GM18502 (cell line): ENCODE data around the gene SPDYE5.
"Not testable (repeated sequence)": the region's sequence is repeated elsewhere in the genome, so short reads cannot be mapped to it uniquely, and the experiment has no call there.

Source experiments
- ATAC-seq: cut with Tn5 transposase; IDR thresholded peaks from one replicate; pipeline ENCODE4 v1.9.1; 2021; ENCODE audit warnings: mild to moderate bottlenecking; ENCODE audit not compliant: unreplicated experiment, poor library complexity

Gene SPDYE5, protein sequence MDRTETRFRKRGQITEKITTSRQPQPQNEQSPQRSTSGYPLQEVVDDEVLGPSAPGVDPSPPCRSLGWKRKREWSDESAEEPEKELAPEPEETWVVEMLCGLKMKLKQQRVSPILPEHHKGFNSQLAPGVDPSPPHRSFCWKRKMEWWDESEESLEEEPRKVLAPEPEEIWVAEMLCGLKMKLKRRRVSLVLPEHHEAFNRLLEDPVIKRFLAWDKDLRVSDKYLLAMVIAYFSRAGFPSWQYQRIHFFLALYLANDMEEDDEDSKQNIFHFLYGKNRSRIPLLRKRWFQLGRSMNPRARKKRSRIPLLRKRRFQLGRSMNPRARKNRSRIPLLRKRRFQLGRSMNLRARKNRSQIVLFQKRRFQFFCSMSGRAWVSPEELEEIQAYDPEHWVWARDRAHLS

DNA sequence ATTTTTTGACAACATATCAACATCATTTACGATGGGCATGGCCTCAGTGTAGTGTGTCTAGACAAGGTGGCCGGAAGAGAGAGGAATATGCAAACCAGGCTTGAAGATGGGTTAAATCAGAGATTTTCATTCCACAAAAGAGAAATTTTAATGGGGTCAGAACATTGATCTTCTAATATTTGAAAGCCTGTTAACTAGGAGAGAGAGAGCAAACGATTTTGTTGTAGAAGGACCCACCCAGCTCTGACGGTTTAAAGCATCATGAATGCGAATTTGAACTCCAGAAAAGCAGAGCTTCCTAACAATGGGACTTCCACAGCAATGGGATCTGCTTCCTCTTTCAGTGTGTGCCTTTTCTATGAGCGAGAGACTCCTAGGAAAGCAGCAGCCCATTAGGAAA lies at the start of gene SPDYE5:
SPDYE5 (plus strand) TSS at position 301 of the 400 bp plus-strand sequence. CDS start 1,728 bp downstream, outside the sequence.
- ATAC-seq = not testable (repeated sequence)

DNA sequence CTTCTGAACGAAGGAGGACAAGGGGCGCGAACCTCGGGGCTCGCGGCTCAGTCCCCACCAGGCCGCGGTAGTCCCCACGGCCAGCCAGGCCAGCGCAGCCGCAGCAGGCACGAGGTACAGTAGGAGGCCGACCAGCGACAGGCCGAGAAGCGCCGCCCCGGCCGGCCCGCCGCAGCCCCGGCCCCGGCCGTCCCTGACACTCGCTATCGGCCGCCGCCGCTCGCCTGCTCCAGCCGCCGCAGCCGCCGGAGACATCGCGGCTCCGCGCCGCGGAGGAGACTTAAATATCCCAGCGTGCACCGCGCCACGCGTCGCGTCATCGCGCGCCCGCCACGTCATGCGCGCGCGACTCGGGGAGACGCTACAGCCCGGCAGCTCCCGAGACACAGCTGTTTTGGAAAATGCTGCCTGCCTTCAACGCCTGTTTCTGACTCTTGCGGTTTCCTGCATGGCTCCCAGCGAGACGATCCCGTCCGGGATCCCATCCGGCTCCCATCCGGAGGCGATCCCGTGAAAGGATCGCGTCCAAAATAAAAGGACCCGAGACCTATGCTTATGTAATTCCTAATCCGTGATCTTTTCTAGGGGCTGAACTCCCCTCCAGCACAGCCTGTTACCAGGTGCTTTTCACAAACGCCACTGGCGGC lies 49.5 kb upstream of the SPDYE5 start:
- ATAC-seq = peak; percentile 84

DNA sequence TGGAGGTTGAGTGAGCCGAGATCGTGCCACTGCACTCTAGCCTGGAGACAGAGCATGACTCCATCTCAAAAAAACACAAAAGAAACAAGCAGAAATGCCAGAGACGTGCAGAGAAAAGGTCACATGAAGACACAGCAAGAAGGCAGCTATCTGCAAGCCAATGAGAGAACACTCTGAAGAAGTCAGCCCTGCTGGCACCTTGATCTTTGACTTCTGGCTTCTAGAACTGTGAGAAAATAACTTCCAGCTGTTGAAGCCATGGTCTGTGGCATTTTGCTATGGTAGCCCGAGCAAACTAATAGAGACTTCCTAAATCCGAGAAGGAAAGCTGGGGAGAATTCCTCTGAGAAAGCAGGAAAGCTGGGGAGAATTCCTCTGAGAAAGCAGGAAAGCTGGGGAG lies 42.2 kb upstream of the SPDYE5 start:
- not testable (repeated sequence) for ATAC-seq

DNA sequence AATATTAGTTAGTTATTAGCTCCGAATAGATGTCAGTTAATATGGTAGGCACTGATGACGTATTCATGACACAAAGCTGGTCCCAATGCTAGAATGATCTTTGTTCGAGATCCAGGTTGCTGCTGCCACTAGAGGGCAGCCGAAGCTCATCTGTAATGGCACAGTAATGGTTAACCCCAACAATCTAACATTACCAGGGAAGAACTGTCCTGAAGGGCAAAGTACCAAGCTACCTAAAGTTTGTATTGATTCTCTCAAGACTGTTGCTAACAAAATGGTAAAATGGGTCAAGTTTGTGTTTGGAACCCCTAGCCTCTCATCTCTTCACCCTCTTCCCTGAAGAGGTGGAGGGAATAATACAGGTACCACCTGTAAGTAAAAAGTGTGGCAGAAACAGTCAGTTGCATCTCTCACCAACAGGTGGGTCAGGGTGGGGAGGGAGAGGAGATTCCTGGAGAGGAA lies 39.6 kb upstream of the SPDYE5 start:
- peak; percentile 89 for ATAC-seq

DNA sequence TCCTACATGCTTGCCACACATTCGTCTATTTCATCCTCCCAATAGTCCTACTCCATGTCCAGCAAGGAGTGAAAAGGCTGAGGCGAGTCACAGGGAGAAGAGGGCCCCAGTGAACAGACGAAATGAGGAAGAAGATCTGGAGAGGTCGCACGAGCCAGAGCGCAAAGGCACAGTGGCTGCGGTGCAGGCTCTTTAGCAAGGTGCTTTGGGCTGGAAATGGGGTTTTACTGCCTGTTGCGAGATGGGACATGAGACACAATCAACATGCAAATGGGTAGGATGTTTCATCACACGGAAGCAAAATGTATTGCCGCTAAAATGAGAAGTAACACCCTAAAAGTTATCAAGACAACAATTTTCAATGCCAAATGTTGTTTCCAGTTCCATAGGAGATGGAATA lies 35.7 kb upstream of the SPDYE5 start:
- not testable (repeated sequence) for ATAC-seq

DNA sequence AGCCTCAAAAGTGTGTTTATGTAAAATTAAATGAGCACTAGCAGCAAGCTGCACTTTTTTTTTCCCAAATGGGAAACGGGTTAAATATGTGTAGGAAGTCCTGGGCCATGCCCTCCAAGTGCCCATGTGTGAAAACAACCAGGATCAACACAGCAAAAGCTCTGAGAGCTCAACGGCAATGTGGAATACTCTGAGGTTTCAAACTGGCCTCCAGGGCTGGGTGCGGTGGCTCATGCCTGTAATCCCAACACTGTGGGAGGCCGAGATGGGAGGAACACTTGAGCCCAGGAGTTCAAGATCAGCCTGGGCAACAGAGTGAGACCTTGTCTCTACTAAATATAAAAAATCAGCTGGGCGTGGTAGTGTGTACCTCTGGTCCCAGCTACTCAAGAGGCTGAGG lies 34.1 kb upstream of the SPDYE5 start:
- not testable (repeated sequence) for ATAC-seq

DNA sequence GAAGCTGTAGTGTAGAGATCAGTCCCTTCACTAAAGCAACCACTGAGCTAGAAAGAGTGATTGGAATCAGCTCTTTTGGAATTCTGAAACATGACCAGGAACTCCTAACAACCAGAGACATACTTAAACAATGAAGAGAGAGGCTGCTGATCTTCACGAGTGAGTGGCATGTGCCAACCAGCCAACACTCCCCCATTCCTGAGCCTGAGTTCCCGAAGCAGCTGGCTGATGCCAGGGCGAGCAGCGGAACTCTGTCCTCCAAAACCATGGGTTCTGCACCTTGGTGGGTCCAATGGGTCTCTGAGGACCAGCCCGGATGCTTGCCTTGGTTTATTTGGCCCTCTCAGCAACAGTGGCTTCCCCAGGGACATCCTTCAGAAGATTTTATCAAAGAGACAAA lies 31.6 kb upstream of the SPDYE5 start:
- ATAC-seq = not testable (repeated sequence)

DNA sequence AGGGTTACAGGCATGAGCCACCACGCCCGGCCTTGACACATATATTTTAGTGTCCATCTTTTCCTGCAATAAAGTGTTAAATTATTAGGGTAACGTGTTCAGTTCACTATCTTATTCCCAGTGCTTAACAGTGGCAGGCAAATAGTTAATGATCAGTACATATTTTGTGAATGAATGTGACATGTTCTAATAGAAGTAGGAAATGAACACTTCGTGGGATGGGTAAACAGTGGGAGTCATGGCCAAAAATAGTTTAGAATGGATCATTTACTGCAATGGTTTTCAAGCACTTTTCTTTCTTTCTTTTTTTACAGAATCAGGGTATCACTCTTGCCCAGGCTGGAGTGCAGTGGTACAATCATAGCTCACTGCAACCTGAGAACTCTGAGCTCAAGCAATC lies 22.0 kb upstream of the SPDYE5 start:
- not testable (repeated sequence) for ATAC-seq

DNA sequence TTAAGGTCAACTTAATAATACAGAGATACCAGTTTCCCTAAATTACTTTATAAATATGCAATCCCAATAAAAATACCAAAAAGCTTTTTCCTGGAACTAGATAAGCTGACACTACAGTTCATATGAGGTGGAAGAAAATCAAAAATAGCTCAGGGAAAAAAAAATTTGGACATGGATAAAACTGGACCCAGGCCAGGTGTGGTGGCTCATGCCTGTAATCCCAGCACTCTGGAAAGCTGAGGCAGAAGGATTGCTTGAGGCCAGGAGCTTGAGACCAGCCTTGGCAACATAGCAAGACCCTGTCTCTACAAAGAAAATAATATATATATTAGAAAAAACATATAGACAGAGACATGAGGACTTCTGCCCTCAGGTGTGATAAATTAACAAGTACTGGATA lies 14.7 kb upstream of the SPDYE5 start:
- ATAC-seq = not testable (repeated sequence)

DNA sequence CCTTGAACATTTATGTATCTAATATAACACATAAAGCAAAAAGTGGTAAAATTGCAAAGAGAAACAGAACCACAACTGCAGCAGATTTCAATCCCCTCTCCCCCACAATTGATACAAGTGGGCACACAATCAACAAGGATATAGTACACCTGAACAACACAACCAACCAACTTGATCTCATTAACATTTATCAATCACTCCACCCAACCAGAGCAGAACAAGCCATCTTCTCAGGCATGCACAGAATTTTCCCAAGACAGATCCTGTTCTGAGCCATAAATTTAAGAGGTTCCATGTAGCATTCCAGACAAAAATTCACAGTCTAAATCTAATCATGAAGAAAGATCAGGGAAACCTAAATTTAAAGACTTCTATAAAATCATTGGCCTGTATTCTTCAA lies 11.8 kb upstream of the SPDYE5 start:
- ATAC-seq = not testable (repeated sequence)

DNA sequence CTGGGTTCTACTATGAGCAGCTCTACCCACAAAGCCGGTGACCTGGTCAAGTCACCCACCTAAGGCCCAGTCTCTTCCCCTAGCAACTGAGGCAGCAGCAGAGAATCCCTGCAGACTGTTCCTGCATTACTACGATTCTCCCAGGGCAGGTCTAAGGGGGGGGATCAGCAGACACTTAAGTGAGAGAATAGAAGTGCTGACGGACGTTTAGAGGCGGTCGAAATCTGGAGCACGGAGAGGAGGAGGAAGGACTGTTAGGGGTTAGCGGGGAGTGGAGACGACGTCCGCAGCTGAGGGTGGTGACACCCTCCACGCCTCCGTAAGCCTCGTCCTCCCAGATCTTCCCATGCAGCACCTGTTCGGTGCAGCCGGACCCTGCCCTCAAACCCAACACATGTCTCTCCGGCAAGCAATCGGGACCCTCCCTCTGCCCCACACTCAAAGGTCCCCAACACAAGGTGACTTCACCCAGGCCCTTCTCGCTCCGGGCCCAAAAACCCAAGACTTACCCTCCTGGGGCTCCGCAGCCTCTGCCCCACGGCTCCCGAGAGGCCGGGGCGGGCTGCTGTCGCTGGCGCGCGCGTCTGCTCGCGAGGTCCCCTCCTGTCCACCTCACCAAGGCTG lies 6.7 kb upstream of the SPDYE5 start:
- ATAC-seq = not testable (repeated sequence)

DNA sequence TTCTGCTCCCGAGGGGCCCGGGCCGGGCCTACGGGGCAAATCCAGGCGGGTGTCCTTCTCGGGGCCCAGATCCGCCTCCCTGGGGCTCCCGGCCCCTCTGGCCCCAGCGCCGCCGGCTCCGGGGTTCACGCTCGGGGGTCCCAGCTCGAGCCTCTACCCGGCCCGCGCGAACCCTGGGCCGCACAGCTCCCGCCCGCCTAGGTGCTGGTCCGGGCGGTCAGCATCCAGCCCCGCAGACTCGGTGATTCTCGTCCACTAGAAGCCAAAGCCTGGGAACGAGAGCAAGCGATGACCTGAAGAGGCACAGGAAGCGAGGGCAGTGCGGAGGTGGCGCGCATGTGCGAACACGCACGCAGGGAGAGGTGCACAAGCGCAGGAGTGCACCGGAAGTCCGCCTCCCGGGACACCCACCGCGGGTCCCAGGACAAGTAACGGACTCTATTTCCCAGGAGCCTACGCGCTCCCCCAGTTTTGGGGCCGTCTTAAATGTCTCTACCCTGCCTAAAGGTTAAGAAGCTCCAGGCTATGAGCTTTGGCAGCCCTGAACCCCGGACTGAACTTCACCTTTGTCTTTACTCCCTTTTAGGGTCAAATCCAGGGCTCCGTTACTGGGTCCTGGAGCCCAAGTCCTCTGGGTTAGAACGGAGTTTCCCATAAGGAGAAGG lies 6.0 kb upstream of the SPDYE5 start, which contains the start of gene POM121C:
POM121C (minus strand) TSS at position 321 of the 665 bp plus-strand sequence. CDS start 44,803 bp downstream, outside the sequence.
- peak; percentile 99 for ATAC-seq

DNA sequence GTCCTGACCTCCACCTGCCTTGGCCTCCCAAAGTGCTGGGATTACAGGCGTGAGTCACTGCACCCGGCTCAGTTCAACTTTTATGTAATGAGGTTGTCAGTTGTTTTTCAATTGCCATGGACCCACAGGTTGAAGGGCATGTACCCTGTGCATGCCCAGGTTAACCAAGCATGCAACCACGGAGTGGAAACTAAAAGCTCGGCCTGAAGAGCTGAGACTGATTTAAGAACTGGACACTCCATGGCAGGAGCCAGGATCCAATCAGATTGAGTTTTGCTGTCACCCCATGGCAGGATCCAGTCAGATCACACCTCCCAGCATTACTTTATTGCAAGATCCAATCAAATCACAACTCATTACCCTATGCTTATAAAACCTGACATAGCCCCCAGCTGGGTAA lies 16.9 kb downstream of the SPDYE5 start:
- not testable (repeated sequence) for ATAC-seq

DNA sequence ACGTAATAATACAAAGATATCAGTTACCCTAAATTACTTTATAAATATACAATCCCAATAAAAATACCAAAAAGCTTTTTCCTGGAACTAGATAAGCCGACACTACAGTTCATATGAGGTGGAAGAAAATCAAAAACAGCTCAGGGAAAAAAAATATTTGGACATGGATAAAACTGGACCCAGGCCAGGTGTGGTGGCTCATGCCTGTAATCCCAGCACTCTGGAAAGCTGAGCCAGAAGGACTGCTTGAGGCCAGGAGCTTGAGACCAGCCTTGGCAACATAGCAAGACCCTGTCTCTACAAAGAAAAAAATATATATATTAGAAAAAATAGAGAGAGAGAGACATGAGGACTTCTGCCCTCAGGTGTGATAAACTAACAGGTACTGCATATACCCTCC lies 26.7 kb downstream of the SPDYE5 start:
- ATAC-seq = not testable (repeated sequence)

DNA sequence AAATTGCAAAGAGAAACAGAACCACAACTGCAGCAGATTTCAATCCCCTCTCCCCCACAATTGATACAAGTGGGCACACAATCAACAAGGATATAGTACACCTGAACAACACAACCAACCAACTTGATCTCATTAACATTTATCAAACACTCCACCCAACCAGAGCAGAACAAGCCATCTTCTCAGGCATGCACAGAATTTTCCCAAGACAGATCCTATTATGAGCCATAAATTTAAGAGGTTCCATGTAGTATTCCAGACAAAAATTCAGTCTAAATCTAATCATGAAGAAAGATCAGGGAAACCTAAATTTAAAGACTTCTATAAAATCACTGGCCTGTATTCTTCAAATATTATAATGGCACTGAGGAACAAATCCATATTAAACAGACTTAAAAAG lies 29.6 kb downstream of the SPDYE5 start:
- not testable (repeated sequence) for ATAC-seq

DNA sequence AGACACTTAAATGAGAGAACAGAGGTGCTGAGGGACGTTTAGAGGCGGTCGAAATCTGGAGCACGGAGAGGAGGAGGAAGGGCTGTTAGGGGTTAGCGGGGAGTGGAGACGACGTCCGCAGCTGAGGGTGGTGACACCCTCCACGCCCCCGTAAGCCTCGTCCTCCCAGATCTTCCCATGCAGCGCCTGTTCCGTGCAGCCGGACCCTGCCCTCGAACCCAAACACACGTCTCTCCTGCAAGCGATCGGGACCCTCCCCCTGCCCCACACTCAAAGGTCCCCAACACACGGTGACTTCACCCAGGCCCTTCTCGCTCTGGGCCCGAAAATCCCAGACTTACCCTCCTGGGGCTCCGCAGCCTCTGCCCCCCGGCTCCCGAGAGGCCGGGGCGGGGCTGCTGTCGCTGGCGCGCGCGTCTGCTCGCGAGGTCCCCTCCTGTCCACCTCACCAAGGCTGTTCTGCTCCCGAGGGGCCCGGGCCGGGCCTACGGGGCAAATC lies 35.2 kb downstream of the SPDYE5 start:
- not testable (repeated sequence) for ATAC-seq

DNA sequence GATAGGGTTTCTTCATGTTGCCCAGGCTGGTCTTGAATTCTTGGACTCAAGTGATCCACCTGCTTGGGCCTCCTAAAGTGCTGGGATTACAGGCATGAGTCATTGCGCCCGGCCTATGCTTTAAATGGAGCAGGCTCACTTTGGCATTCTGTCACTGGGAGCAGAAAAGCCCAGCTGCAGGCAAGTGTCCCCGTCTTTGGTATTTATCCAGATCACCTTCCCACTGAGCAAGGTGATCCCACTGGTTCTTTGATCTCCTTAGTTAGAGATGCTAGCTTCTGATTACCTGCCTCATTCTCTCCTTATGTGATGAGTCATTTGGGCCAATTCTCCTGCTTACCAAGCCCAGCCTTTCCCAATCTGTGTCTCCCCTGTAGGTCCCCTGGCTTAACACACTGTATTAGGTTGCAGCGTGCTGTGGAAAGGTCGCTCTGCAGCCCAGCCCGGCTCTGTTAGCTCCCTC lies 39.3 kb downstream of the SPDYE5 start:
- ATAC-seq = no peak

DNA sequence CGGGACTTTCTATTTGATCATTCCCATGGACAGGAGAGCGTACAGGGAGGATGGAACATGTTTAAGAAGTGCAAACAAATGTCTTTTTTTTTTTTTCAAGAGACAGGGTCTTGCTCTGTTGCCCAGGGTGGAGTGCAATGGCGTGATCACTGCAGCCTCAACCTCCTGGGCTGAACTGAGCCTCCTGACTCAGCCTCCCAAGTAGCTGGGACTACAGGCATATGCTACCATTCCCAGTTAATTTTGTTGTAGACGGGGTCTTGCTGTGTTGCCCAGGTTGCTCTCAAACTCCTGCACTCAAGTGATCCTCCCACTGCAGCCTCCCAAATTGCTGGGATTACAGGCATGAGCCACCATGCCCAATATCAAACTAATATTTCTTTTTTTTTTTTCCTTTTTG lies 40.5 kb downstream of the SPDYE5 start:
- ATAC-seq = no peak

DNA sequence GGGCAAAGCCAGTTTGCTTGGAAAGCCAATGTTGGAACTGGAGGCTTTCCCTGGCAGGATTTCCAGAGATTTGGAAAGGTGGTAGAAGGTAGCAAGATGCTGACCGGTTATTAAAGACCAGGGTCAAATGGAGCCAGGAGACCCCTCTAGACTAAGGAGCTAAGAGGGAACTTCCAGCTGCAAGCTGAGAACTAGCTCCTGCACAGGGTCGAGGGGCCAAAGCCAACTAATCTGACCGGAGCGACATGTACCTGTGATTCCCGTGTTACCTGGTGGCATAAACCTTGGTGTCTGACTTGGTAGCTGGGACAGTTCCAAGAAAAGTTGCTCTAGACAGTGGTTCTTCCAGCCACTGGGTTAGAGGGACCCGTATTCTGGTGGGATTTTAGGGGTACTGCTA lies 41.8 kb downstream of the SPDYE5 start:
- no peak for ATAC-seq

DNA sequence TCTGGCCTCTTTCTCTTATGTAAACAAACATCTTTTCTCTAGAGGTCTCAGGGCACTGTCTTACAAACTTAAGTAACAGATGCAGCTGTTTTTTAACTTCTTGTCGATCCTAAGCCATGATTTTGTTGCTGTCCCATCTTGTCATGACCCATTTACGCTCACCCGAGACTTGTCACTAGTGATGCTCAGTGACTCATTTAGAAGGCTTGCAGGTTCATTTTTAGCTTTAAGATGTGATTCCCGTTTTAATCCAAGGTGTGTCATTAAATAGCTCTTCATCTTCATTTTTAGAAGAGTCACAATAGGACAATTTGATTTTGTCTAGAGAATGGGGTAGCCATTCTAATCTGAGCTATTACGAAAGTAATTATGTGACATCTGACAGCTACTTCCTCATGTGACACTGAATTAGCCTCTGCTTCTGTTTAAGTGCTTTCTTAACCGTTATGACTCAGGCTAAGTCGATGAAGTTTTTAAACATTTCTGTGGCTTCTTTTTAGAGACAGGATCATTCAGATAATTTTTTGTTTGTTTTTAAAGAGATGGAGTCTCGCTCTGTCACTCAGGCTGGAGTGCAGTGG lies 42.7 kb downstream of the SPDYE5 start:
- ATAC-seq = peak; percentile 81
